ENCODE results near the gene ARID4B. TPM values are rescaled to one million over a fixed set of nuclear protein-coding genes. Genes with fewer than 3 reads are reported as not detected.
"Not testable (repeated sequence)": the region's sequence is repeated elsewhere in the genome, so short reads cannot be mapped to it uniquely, and the experiment has no call there.

Gene ARID4B
- polyA plus RNA-seq, 3 donors: 45.0 to 51.3 (median 45.1) TPM

DNA sequence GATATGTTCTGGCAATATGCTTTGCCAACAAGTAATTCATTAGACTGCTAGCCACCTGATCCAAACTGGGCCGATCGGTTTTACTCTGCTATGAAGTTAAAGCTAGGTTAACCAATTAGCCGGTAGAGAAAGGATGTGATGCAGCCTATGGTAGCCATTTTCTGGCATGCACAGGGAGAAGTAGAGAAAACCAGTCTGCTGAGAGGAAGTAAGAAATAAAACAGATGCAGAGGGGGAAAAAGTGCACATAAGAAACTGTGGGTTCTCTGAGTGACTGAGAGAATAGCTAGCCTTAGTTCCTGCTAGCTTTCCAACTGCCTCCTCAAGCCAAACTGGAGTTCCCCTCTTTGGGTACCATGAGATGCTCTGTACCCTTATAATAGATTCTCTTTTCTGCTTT lies 52.8 kb downstream of the ARID4B start:
- DNase-seq: no peak

DNA sequence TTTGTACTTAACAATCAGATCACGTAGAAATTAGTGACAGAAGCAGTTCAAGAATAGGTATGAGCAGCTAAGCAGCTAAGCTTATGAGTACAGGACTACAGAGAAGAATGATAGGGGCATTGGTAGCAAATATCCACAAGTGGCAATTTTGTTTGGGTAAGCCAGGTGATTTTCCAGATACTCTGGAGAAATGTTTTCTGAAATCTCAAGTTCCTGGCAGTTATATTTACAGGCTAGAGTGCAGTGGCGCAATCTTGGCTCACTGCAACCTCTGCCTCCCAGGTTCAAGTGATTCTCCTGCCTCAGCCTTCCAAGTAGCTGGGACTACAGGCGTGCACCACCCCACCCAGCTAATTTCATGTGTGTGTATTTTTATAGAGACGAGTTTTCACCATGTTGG lies 55.1 kb downstream of the ARID4B start:
- no peak for DNase-seq

DNA sequence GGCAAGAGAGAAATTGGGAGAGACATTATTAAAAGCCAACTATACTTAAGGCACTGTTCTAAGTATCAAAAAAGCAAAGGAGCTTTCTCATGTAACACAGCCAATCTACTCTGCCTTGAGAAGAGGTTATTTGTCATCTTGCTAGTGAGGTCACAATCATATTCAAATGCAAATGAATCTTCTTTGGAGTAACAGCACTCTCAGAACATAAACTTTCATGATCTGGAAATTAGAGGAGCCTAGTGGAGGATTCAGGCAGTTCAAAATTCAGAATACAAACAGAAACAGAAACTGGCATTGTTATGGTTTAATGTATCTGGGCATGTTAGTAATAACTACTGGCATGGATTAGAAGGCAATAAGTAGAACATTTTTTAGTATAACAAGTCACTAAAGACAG lies 57.4 kb downstream of the ARID4B start:
- no peak for DNase-seq

DNA sequence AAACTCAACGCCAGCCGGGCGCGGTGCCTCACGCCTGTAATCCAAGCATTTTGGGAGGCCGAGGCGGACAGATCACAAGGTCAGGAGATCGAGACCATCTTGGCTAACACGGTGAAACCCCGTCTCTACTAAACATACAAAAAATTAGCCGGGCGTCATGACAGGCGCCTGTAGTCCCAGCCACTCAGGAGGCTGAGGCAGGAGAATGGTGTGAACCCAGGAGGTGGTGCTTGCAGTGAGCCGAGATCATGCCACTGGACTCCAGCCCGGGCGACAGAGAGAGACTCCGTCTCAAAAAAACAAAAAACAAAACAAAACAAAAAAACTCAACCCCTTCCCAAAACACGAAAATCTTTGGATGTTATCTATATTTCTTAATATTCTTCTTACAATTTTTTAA lies 58.0 kb downstream of the ARID4B start:
- not testable (repeated sequence) for DNase-seq

DNA sequence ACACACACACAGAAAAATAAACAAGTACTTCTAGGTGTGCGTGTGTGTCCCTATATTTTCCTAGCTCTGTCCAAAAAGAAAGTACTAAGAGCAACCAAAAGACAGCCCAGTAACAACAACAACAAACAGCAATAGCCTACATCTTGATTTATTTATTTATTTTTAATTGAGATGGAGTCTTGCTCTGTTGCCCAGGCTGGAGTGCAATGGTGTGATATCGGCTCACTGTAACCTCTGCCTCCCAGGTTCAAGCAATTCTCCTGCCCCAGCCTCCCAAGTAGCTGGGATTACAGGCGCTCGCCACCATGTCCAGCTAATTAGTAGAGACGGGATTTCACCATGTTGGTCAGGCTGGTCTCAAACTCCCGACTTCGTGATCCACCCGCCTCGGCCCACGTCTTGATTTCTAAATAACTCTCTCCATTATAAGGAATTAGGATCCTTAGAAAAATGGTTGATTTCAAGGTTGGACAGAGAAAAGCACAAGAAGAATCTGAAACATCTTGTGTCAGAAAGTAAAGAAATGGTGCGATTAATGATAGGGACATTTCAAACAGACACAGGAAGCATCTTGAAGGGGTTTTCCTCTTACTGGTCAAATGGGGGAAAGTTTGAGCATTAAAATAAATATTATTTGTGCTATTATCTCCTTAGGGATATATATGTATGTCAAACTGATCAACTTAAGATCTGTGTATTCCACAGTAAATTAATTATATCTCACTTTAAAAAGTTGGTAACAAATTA lies 59.4 kb downstream of the ARID4B start:
- DNase-seq: no peak

DNA sequence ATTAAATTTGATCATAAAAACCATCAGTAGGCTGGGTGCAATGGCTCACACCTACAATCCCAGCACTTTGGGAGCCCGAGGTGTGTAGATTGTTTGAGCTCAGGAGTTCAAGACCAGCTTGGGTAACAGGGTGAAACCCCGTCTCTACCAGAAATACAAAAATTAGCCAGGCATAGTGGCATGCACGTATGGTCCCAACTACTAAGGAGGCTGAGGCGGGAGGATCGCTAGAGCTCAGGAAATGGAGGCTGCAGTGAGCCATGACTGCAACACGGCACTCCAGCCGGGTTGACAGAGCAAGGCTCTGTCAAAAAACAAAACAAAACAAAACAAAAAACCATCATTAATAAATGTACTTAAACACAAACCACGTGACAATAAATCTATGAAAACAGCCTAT lies 61.0 kb downstream of the ARID4B start:
- DNase-seq: no peak

DNA sequence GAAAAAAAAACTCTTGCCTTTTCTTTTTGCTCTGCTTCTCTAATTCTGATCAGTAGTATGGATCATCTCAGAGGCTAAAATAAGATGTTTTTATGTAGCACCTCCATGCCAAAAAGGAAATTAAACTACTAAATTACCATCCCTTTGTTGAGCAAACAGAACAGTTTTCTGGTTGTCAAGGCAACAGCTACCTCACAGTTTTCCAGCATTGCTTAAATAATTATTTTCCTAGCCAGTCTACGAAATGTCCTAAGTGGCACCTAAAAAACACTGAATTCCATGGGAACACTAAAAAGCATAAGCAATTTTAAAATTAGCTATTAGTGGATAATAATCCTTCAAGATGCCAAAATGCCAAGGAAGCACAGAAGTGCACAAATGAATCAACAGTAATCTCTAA lies 61.7 kb downstream of the ARID4B start:
- DNase-seq: peak; percentile 14

DNA sequence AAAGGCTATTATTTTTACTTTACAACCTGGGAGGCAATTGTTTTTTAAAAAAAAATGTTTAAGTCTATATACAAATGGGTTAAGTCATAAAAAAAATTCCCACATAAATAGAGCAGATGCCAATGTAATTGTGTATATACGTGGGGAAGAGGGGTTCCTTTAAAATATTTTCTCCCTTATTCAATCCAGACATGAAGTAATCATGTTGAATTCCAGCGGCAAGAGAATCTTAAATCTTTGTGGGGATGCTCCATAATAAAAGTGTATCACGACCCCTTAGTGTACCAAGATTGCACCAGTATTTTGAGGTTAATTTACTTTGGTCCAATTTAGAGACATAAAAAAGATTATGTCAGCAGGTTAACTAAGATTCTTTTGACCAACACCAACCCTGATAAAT lies 62.1 kb downstream of the ARID4B start:
- no peak for DNase-seq

DNA sequence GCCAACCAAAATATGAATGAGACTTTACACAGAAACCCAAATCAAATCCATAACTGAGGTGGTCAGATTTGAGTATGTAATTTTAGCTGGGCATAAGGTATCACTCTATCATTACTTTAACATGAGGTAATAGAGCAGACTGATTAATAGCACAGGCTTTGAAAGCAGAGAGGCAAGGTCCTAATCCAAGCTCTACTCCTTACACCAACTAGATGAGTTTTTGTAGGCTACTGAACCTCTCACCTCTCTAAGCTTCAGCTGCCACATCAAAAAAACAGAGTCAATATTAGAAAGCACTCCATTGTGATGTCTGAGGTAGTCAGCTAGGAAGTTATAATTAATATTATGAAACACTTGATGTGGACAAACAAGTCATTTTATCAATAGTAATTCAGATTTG lies 63.7 kb downstream of the ARID4B start:
- no peak for DNase-seq

DNA sequence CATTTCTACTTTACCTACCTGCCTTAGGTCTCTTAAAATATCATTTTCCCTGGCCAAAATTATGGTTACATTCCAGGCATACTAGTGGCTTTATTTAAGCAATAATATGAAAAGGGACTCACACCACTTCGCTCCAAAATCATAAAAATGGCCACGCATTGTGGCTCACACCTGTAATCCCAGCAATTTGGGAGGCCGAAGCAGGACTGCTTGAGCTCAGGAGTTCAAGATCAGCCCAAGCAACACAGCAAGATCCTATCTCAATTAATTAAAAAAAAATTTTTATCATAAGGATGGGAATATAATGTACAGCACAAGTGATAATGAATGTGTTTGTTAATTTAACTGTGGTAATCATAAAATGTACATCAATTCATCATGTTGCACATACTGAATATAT lies 65.4 kb downstream of the ARID4B start:
- no peak for DNase-seq

DNA sequence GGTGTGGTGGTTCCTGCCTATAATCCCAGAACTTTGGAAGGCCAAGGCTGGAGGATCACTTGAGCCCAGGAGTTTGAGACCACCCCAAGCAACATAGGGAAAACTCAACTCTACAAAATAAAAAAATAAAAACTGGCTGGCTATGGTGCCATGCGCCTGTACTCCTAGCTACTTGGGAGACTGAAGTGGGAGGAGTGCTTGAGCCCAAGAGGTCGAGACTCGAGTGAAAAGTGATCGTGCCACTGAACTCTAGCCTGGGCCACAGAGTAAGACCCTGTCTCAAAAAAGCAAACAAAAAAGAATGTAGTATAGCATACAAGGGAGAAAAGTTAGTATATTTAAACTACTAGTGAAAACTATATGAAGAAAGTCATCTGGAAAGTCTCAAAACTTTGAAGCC lies 66.7 kb downstream of the ARID4B start:
- DNase-seq: no peak

DNA sequence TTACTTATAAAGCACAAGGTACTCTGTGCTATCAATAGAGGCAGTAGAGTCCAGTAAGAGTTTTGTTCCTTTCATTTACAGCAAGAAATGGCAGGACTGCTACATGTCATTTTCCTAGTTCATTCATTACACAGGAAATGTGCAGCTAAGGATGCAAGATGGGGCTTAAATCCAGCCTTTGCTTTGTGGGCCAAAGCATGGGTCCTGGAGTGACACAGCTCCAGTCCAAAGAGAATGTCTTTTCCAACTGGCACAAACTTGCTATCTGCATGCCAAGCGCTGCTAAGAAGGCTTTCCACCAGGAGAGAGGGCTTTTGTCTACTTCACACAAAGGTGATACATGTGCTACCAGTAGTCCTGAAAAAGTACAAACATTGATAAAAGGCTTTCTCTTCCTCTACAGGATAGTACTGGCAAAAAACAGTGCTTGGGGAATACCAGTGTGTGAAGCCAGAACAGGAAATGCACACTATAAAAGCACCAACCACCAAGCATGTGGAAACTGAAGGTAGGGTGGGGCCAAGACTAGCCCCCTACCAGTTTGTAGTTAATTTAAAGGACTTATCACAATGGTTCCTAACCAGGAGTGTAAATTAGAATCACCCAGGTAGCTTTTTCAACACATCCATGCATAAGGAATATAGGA lies 68.7 kb downstream of the ARID4B start:
- no peak for DNase-seq

DNA sequence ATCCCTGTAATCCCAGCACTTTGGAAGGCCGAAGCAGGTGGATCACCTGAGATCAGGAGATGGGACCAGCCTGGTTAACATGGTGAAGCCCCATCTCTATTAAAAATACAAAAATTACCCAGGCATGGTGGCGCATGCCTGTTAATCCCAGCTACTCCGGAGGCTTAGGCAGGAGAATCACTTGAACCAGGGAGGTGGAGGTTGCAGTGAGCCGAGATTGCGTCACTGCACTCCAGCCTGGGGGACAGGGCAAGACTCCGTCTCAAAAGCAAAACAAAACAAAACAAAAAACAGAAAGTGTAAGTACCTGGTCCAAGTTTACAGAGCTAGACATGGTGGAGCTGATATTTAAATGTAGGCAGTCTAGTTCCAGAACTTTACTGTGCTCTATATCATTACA lies 69.9 kb downstream of the ARID4B start:
- not testable (repeated sequence) for DNase-seq

DNA sequence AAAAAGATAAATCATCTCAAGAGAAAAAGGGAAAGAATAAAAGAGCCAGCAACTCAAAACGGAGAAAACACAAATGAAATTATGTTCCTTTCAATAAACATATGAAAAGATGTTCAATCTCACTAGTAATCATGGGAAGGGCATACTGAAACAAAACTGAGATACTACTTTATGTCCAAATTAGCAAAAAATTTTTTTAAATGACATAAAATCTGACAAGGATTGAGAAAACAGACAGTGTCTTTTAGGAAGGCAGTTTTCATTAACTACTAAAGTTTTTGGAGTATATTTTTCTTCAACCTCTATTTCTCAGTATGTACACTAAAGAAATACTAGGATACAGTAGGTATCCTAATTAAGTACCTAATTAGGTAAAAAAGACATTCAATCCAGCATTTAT lies 73.3 kb downstream of the ARID4B start:
- no peak for DNase-seq

DNA sequence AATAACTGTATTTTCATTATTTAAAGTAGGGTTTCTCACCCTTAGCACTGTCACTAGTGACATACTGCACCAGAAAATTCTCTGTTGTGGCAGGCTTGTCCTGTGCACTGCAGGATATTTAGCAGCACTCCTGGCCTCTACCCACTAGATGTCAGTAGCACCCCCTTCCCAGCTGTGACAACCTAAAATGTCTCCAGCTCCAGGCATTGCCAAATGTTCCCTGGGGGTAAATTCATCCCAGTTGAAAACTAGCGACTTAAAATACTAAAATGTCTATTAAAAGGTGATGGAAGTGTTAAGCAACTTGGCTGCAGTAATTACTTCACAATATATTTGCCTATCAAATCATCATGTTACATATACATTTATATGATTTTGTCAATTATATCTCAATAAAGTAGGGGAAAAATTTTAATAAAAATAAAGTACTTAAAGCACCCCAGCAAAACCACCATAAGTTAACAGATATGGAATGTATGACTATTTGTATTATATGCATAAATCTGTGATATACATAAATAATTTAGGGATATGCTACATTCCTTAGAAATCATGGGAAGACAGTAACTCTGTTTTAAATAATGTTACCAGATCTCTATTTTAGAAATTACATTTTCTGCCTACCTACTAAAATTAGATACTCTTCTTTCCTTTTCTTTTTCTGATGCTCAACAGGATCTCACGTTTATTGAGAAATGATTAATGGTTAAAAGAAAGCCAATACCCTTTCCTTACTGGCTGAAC lies 74.6 kb downstream of the ARID4B start:
- DNase-seq: peak; percentile 60

DNA sequence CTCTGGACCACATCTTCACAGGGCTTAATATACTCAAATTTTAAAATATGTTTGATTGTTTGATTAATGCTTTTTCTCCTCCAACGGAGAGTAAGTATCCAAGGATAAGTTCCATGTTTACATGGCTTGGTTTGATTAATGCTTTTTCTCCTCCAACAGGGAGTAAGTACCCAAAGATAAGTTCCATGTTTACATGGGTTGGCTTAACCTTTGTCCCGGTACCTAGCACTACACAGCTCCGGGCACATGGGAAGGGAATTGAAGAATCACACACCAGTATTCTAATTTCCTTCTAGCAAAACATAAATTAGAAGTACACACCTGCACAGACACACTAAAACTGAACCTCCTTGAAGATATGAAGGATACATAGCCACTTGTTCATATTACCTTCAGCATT lies 77.5 kb downstream of the ARID4B start:
- no peak for DNase-seq

DNA sequence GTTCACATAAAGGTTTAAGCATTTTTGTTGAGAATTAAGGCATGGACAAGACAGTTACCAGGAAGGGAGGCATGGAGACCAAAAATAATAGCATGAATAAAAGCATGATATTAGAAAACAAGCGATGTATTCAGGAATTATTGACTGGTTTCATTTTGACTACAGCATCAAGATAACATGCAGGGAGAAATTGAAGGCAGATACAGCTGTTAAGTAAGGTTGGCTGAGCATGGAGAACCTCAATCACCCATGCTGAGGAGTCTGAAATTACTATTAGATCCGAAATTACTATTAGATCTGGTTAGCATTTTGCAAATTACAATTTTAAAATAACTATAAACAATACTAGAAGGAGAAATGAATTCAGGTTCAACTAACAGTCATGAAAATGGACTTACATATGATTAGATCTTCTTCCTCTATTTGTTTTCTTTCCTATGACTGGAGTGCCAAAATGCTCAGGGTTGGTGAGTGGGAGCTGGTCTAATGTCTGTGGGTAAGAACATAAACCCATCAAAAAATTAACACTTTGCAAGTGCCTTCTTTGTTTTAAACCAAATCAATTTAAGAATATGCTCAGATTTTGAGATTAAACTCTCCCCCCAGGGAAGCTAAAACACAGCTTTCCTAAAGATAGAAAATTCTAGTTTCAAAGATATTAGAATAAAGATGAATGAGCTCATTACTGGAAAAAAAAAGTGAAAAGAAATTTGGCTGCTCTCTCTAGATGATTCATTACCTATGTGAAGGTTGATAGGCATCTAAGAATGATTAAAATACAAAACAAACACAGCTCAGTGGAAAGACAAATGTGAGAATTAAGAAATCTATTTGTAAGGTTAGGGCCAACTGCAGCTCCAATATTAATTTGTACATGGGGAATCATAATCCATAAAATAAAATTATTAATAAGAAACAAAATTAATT lies 81.7 kb downstream of the ARID4B start:
- no peak for DNase-seq

DNA sequence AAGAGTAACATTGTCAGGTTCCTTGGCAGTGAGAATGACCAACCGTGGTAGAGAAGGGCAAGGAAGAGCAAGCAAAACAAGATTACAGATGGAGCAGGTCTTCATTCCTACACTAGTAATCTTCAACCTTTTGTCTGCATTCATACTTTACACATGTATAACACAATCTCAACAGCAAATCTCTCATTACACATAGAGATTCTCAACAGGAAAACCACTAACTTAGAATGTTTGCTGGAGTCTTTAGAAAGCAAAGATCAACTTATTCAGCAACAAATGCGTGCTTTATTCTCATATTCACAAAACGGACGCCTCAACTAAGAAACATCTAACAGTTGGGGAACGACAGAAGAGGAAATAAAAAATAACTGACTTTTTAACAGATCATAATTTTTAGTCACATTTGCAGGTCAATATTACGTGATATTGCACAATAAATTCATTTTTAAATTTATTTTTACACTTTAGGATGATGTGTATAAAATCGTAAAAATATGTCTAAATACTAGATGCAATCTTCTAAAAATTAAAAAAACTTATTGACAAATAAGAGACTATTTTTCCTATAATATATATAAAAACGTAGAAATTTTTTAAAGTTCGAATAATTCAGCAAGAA lies 82.9 kb downstream of the ARID4B start:
- DNase-seq: no peak

DNA sequence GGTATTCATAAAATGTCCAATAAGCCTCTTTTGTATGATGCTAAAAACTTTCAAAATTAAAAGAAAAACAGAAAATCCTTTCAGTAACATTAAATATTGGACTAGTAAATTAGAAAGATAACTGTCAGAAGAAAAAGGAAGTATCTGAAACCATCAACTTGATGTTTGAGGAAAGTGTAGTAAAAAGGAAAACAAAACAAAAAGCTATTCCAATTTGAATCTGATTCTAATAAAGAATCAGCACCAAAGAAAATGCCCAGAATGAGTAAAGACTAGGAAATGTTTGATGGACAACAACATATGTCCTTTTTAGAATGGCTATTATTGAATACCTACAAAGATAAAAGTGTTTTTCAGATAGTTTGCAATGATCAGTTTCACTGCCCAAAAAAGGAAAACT lies 87.0 kb downstream of the ARID4B start:
- no peak for DNase-seq

DNA sequence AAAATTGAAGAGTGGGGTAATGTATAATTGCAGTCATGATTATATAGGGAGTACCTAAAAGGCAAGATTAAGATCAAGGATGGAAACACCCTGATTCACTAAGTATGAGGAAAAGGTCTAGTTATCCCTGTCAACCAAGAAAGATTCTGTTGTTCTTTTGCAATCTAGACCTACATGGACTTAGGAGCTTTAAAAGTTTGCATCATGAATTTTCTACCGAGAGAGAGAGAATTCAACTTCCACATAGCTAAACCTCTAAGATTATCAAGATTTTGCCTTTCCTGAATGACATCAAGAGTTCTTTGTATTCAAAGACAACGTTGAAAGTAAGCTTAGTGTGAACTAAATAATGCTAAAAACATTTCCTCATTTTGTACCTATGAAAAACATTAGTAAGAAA lies 88.1 kb downstream of the ARID4B start:
- no peak for DNase-seq

DNA sequence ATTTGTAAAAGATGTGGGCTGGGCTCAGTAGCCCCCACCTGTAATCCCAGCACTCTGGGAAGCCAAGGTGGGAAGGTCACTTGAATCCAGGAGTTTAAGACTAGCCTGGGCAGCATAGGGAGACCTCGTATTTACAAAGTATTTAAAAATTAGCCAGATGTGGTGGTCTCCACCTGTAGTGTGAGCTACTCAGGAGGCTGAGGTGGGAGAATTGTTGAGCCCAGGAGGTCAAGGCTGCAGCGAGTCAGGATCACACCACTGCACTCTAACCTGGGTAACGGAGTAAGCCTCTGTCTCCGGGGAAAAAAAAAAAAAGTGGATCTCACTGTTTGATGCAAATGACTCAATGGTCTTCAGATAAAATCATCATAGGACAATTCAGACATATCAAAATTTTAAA lies 89.4 kb downstream of the ARID4B start:
- DNase-seq: no peak

DNA sequence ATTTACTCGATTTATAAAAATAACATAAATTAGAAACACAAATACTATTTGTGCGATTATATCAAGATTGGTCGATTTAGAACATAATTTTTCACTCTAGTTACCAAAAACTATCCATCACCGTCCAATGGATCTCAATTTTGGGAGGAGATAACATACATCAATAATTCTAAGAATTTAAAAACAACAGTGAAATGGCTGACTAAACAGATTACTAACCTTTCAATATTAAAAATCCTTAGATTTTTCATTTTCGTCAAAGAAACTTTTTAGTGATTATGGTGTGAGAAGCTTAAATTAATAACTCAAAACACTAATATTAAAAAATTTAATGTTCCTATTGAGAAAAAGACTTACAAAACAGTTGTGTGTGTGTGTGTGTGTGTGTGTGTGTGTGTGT lies 91.9 kb downstream of the ARID4B start:
- no peak for DNase-seq

Measured in renal pelvis (tissue), 4 donors.